HCT116 (cell line): ENCODE data around the gene TMEM45B.

Experiments used
- CEBPB ChIP-seq: IDR thresholded peaks from 2 replicates; pipeline ENCODE4 v1.6.1; 2012; ENCODE audit warnings: low read depth
- EZH2 ChIP-seq: fragments of 200-600 bp; sonication (generic); IDR thresholded peaks from 2 replicates; pipeline ENCODE4 v1.6.1; 2017; ENCODE audit warnings: antibody characterized with exemption, mixed run types
- EZH2phosphoT487 ChIP-seq: fragments of 200-600 bp; IDR thresholded peaks from 2 replicates; pipeline ENCODE4 v1.6.1; 2018; ENCODE audit warnings: antibody characterized with exemption, borderline replicate concordance
- JUND ChIP-seq: IDR thresholded peaks from 2 replicates; pipeline ENCODE4 v1.6.1; 2012
- POLR2A ChIP-seq: IDR thresholded peaks from 2 replicates; pipeline ENCODE4 v1.7.0; 2011; ENCODE audit warnings: borderline replicate concordance; ENCODE audit not compliant: insufficient read depth, insufficient read length; ENCODE audit errors: extremely low read depth
- POLR2AphosphoS5 ChIP-seq: IDR thresholded peaks from 2 replicates; pipeline ENCODE4 v1.6.1; 2011; ENCODE audit warnings: mild to moderate bottlenecking, low read depth, low read length, moderate library complexity
- SIN3A ChIP-seq: IDR thresholded peaks from 2 replicates; pipeline ENCODE4 v1.6.1; 2012; ENCODE audit warnings: low read depth
- SP1 ChIP-seq: IDR thresholded peaks from 2 replicates; pipeline ENCODE4 v1.6.1; 2012; ENCODE audit warnings: low read depth
- SRF ChIP-seq: IDR thresholded peaks from 2 replicates; pipeline ENCODE4 v1.6.1; 2012; ENCODE audit warnings: low read depth
- YY1 ChIP-seq: IDR thresholded peaks from 2 replicates; pipeline ENCODE4 v1.6.1; 2011; ENCODE audit warnings: low read length, low read depth, moderate library complexity, mild to moderate bottlenecking; ENCODE audit not compliant: insufficient replicate concordance; ENCODE audit errors: extremely low read depth
- ZNF274 ChIP-seq: fragments of 200-500 bp; sonication (Bioruptor generic); IDR thresholded peaks from 2 replicates; pipeline ENCODE4 v1.6.1; 2014; ENCODE audit warnings: mild to moderate bottlenecking, low read depth, low read length, inconsistent platforms
- TF ChIP-seq, protein P1 (sequence below): IDR thresholded peaks from 2 replicates; pipeline ENCODE4 v1.6.1; 2011; ENCODE audit warnings: mild to moderate bottlenecking, low read length, moderate library complexity; ENCODE audit not compliant: insufficient replicate concordance; ENCODE audit errors: extremely low read depth
- TF ChIP-seq, protein P2 (sequence below), 3 experiments: fragments of 200-600 bp in 1 of 3; sonication (generic) in 1 of 3; IDR thresholded peaks in 2 of 3; conservative IDR thresholded peaks in 1 of 3; 2 replicates each; pipeline ENCODE4 v1.5.1; 2012 to 2017; ENCODE audit warnings: low read depth in 2 of 3, low read length in 2 of 3, antibody characterized with exemption in 1 of 3, borderline replicate concordance in 1 of 3, control low read depth in 1 of 3, mild to moderate bottlenecking in 1 of 3, mixed read lengths in 1 of 3, mixed run types in 1 of 3, moderate library complexity in 1 of 3; ENCODE audit not compliant: insufficient read depth in 1 of 3
- TF ChIP-seq, protein P3 (sequence below): IDR thresholded peaks from 2 replicates; pipeline ENCODE4 v1.6.1; 2012; ENCODE audit warnings: low read depth

DNA sequence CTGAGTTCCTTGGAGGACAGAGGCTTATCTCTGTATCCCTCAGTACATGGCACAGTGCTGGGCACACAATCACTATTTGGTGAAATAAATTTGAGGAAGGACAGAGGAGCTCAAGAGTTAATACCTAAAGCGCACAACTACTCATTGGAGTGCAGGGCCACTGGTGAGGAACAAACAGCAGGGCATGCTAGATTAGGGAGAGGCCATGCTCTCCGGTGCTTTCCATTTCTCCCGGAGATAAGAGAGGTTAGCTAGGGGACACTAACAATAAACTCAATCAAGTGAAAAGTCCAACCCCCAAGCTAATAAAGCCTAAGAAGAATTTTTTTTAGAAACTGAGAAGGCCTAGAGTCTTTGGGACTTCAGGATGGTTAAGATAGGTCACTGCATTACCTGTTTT lies 50.7 kb downstream of the TMEM45B start:
- TF ChIP-seq POLR2AphosphoS5 (no peak), POLR2A (no peak), SRF (no peak), SP1 (no peak), JUND (no peak), EZH2 (no peak), ZNF274 (no peak), YY1 (no peak), SIN3A (no peak), CEBPB (no peak), EZH2phosphoT487 (no peak)
- TF ChIP-seq, protein P1, sequence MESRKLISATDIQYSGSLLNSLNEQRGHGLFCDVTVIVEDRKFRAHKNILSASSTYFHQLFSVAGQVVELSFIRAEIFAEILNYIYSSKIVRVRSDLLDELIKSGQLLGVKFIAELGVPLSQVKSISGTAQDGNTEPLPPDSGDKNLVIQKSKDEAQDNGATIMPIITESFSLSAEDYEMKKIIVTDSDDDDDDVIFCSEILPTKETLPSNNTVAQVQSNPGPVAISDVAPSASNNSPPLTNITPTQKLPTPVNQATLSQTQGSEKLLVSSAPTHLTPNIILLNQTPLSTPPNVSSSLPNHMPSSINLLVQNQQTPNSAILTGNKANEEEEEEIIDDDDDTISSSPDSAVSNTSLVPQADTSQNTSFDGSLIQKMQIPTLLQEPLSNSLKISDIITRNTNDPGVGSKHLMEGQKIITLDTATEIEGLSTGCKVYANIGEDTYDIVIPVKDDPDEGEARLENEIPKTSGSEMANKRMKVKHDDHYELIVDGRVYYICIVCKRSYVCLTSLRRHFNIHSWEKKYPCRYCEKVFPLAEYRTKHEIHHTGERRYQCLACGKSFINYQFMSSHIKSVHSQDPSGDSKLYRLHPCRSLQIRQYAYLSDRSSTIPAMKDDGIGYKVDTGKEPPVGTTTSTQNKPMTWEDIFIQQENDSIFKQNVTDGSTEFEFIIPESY, result no peak
- TF ChIP-seq, protein P2, sequence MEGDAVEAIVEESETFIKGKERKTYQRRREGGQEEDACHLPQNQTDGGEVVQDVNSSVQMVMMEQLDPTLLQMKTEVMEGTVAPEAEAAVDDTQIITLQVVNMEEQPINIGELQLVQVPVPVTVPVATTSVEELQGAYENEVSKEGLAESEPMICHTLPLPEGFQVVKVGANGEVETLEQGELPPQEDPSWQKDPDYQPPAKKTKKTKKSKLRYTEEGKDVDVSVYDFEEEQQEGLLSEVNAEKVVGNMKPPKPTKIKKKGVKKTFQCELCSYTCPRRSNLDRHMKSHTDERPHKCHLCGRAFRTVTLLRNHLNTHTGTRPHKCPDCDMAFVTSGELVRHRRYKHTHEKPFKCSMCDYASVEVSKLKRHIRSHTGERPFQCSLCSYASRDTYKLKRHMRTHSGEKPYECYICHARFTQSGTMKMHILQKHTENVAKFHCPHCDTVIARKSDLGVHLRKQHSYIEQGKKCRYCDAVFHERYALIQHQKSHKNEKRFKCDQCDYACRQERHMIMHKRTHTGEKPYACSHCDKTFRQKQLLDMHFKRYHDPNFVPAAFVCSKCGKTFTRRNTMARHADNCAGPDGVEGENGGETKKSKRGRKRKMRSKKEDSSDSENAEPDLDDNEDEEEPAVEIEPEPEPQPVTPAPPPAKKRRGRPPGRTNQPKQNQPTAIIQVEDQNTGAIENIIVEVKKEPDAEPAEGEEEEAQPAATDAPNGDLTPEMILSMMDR (IDR thresholded peaks at IDR 0.05 in 2 of 3, conservative IDR thresholded peaks at IDR 0.05 in 1 of 3; ENCODE audit: borderline replicate concordance in 1 of 3, insufficient read depth in 1 of 3, low read depth in 2 of 3, low read length in 2 of 3), result no peak
- TF ChIP-seq, protein P3, sequence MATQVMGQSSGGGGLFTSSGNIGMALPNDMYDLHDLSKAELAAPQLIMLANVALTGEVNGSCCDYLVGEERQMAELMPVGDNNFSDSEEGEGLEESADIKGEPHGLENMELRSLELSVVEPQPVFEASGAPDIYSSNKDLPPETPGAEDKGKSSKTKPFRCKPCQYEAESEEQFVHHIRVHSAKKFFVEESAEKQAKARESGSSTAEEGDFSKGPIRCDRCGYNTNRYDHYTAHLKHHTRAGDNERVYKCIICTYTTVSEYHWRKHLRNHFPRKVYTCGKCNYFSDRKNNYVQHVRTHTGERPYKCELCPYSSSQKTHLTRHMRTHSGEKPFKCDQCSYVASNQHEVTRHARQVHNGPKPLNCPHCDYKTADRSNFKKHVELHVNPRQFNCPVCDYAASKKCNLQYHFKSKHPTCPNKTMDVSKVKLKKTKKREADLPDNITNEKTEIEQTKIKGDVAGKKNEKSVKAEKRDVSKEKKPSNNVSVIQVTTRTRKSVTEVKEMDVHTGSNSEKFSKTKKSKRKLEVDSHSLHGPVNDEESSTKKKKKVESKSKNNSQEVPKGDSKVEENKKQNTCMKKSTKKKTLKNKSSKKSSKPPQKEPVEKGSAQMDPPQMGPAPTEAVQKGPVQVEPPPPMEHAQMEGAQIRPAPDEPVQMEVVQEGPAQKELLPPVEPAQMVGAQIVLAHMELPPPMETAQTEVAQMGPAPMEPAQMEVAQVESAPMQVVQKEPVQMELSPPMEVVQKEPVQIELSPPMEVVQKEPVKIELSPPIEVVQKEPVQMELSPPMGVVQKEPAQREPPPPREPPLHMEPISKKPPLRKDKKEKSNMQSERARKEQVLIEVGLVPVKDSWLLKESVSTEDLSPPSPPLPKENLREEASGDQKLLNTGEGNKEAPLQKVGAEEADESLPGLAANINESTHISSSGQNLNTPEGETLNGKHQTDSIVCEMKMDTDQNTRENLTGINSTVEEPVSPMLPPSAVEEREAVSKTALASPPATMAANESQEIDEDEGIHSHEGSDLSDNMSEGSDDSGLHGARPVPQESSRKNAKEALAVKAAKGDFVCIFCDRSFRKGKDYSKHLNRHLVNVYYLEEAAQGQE, result no peak
